Mesodermal cell (in vitro differentiated cells): ENCODE measurements around the gene MYO15A.

Experiments used
- H3K27ac ChIP-seq: 2 replicates; pipeline ENCODE4 v1.7.0; 2013; ENCODE audit warnings: mild to moderate bottlenecking, low read depth, low read length, moderate library complexity; ENCODE audit not compliant: severe bottlenecking
- H3K36me3 ChIP-seq: 2 replicates; pipeline ENCODE4 v1.7.1; 2013; ENCODE audit warnings: mild to moderate bottlenecking, low read length, moderate library complexity; ENCODE audit not compliant: control insufficient read depth, insufficient read depth
- H3K4me1 ChIP-seq: one replicate; pipeline ENCODE4 v1.7.1; 2013; ENCODE audit warnings: mild to moderate bottlenecking, low read length; ENCODE audit not compliant: insufficient read depth, control insufficient read depth, poor library complexity, severe bottlenecking
- H3K4me3 ChIP-seq: 2 replicates; pipeline ENCODE4 v1.7.0; 2013; ENCODE audit warnings: low read length, control low read depth, mild to moderate bottlenecking; ENCODE audit not compliant: insufficient read depth, poor library complexity, severe bottlenecking; ENCODE audit errors: extremely low read depth
- H3K9me3 ChIP-seq: 2 replicates; pipeline ENCODE4 v1.7.1; 2013; ENCODE audit warnings: mild to moderate bottlenecking, low read length, moderate library complexity; ENCODE audit not compliant: control insufficient read depth
- WGBS, 2 experiments: methylation state at CpG; one replicate each; pipeline ENCODE4 v1.1.5; 2013; ENCODE audit warnings: missing lambda C conversion rate in 2 of 2; ENCODE audit not compliant: insufficient coverage in 2 of 2; 5-methylcytosine and 5-hydroxymethylcytosine counted together

The MYO15A gene

DNA sequence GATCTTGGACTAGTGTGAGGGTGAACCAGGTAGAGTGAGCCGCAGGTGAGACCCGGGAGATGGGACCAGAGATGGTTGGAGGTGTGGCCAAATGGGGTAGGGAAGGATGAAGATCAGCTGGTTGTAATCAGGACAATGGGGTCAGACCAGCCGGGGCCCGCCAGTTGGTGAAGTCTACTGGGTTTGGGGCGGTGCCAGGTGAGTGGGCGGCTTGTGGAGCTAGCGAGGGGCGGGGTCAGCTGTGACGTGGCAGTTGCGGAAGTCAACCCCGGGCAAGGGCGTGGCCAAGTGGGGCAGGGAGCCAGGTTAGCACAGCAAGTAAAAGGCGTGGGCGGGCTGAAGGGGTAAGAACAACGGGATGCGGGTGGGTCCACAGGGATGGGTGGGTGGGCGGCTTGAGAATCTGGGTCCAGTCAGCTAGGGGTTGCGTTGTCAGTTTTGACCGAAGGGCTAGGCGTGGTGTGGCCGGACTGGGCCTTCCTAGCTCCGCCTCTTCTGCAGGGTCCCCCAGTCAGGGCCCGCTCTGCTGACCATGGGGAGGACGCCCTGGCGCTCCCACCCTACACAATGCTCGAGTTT is 49.6 kb downstream of the MYO15A start:
- no peak overlapping the region for H3K4me3 ChIP-seq
- no peaks in the 10 kb centered on the region for H3K9me3 ChIP-seq
- no peaks in the 10 kb centered on the region for H3K4me1 ChIP-seq
- 75 to 78% methylated on average over 15 to 23 of the region's 26 CpGs for WGBS, 2 experiments
- H3K27ac ChIP-seq, result no peak overlapping the region
- H3K36me3 ChIP-seq, result no peaks in the 10 kb centered on the region

DNA sequence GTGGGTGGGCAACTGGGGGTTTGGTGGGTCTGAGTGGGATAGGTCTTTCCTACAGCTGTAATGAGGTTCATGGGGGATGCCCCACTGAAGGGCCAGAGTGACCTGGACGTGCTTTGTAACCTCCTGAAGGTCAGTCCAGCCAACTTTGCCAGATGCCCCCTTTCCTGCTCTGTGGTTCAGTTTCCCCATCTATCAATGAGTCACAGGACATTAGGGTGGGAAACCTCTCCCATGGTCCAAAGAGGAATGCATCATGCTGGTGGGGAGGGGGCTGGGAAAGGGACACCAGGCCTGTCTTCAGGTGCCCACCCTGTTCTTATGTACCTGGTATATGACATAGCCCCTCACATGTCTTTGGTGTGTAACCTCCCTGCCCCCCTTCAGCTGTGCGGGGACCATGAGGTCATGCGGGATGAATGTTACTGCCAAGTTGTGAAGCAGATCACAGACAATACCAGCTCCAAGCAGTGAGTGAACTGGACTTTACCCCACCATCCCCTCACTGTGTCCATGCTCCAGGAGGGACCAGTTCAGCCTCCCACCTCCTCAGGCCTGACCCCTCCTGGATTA is 51.1 kb downstream of the MYO15A start:
- Histone ChIP-seq H3K4me1 (no peaks in the 10 kb centered on the region), H3K36me3 (no peaks in the 10 kb centered on the region), H3K4me3 (no peak overlapping the region), H3K27ac (no peak overlapping the region), H3K9me3 (no peaks in the 10 kb centered on the region)
- WGBS, 2 experiments, result 92 to 100% methylated on average over 2 of the region's 3 CpGs

DNA sequence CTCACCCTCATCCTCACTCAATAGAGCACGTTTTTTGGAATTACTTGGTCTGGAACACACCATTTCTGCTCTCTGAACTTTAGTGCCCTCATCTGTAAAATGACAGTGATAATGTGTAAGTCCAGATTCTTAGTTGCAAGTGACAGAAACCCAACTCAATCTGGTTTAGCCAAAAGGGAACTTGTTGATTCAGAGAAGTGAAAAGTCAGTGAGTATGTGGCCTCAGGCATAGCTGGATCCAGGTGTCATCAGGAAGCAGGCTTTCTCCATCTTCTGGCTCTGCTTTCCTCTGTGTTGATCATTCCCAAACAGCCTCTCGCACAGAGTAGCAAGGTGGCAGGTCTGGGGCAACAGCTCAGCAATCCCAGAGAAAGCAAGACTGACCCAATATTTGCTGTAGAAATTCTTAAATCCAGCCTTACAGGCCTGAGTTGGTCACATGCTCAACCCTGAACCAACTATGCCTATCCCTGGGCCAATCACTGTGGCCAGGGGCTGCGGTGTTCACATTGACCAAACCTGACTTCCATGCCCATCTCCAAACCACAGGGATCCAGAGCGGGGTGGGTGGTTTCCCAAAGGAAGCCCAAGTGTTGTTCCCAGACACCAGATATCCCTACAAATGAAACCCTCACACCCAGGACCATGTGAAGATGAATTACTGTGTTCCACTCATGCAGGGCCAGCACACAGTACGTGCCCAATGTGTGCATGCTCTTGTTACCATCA is 51.7 kb downstream of the MYO15A start:
- no peaks in the 10 kb centered on the region for H3K9me3 ChIP-seq
- H3K36me3 ChIP-seq, result no peaks in the 10 kb centered on the region
- 86 to 97% methylated on average over 4 of the region's 5 CpGs for WGBS, 2 experiments
- no peak overlapping the region for H3K27ac ChIP-seq
- H3K4me1 ChIP-seq, result no peaks in the 10 kb centered on the region
- H3K4me3 ChIP-seq, result no peak overlapping the region

DNA sequence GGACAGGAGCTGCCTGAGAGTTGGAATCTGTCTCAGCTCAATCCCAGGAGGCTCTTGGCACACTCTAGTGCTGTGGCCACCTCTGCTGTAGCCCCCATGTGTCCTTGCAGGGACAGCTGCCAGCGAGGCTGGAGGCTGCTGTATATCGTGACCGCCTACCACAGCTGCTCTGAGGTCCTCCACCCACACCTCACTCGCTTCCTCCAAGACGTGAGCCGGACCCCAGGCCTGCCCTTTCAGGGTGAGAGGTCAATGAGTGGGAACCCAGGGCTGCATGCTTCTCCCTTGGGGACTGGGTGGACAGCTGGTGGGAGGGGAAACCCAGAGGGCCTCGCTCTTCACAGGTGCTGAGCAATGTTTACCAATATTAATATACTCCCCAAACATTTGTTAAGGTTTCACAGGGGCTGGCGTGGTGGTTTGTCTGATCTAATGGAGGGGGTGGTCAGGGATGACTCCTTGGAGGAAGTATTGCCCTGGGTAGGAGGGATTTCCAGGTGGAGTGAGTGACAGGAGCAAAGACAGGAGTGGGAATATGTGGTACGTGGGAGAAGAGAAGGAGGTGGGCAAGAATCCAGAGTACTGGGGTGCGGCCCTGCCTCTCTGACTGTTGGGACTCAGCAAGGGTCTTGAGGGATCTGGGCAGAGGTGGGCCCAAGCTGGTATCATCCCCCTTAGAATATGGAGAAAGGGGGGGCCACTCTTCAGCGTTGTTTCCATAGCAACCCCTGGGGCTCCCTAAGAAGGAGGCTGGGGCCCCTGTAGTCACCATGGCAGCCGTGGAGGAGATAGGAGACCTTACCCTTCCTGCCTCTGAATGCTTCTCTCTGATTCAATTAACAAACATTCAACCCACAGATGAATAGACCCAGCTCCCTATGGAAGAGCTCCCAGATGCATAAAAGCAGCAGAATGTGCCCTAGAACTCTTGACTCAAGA is 52.9 kb downstream of the MYO15A start:
- Histone ChIP-seq H3K4me3 (no peak overlapping the region), H3K4me1 (no peaks in the 10 kb centered on the region), H3K27ac (no peak overlapping the region), H3K36me3 (no peaks in the 10 kb centered on the region), H3K9me3 (no peaks in the 10 kb centered on the region)
- 74 to 84% methylated on average over 8 to 10 of the region's 12 CpGs for WGBS, 2 experiments

DNA sequence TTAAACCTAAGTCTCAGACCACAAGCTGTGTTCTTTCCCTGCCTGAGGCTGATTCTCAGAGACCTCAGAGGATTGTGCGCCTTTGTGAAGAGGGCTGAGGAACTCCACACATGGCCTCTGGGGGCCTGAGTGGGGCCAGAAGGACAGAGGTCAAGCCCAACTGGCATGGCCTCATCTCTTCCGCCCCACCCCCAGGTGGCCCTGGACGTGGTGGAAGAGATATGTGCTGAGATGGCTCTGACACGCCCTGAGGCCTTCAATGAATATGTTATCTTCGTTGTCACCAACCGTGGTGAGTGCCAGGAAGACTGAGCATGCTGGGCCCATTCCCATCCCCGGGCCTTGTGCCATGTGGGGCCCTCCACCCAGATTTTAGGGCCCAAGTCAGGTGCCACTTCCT is 55.0 kb downstream of the MYO15A start:
- Histone ChIP-seq H3K4me3 (no peak overlapping the region), H3K36me3 (no peaks in the 10 kb centered on the region), H3K4me1 (no peaks in the 10 kb centered on the region), H3K27ac (no peak overlapping the region), H3K9me3 (no peaks in the 10 kb centered on the region)
- WGBS, 2 experiments, result 83 to 87% methylated on average over 4 to 6 of the region's 7 CpGs

DNA sequence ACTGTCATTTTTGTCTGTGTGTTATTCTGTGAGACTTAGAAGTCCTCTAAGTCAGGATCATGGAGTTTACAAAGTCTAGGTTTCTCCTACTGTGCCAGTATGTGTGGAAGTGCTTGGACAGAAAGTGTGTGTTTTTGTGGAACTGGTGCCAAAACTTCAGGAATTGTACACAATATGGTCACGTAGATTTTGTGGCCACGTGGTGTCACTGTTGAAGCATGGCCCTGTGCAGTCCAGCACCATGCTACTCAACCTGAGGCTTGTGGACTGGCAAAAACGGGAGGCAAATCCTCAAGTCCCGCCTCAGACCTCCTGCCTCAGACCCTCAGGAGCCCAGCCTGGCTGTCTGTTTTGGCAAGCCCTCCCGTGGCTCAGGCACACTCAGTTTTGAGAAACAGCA is 58.3 kb downstream of the MYO15A start:
- Histone ChIP-seq H3K4me1 (no peaks in the 10 kb centered on the region), H3K9me3 (no peaks in the 10 kb centered on the region), H3K27ac (no peak overlapping the region), H3K4me3 (no peak overlapping the region), H3K36me3 (no peaks in the 10 kb centered on the region)
- WGBS, 2 experiments, result 74 to 79% methylated on average over 5 of the region's 5 CpGs

DNA sequence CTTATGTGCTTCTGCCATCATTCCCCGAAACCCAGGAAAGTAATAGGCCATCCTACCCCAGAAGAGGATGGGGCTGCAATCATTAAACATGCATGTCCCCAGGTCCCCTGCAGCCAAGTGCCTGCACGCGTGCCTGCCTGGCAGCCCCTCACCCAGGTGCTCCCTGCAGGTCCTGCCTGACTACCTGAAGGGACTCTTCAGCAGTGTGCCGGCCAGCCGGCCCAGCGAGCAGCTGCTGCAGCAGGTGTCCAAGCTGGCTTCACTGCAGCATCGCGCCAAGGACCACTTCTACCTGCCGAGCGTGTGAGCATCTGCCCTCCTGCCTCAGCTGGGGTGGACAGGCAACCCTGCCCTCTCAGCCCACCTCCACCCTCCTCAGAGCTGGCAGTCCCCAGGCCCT is 58.9 kb downstream of the MYO15A start:
- 81 to 96% methylated on average over 6 to 9 of the region's 10 CpGs for WGBS, 2 experiments
- no peaks in the 10 kb centered on the region for H3K36me3 ChIP-seq
- no peaks in the 10 kb centered on the region for H3K4me1 ChIP-seq
- no peaks in the 10 kb centered on the region for H3K9me3 ChIP-seq
- no peak overlapping the region for H3K4me3 ChIP-seq
- H3K27ac ChIP-seq, result no peak overlapping the region

DNA sequence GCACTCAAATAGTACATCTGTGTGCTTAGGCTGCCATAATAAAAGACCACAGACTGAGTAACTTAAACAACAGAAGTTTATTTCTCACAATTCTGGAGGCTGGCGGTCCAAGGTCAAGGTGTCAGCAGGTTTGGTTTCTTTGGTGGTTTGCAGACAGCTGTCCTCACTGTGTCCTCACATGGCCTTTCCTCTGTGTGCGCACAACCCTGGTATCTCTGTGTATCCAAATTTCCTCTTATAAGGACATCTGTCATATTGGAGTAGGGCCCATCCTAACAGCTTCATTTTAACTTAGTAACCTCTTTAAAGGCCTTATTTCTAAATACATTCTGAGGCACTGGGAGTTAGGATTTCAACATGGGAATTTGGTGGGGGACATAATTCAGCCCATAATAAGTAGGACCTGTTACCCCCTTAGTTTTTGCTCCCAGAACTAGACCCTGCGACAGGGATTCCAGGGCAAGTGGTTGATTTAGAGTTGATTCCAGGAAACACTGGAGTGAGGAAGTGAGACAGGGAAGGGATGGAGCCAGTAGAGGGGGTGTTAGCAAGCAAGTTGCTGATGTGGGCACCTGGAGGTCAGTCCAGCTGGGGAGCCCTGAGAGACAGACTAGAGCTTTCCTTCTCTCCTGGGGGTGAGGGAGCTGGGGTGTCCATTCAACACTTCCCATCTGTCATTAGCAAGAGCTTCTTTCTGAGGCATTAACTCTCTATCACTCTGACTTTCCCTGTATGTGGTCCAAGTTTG is 64.1 kb downstream of the MYO15A start:
- Histone ChIP-seq H3K9me3 (no peaks in the 10 kb centered on the region), H3K4me1 (no peaks in the 10 kb centered on the region), H3K36me3 (no peaks in the 10 kb centered on the region), H3K4me3 (no peak overlapping the region), H3K27ac (no peak overlapping the region)
- 88 to 89% methylated on average over 1 to 2 of the region's 3 CpGs for WGBS, 2 experiments

DNA sequence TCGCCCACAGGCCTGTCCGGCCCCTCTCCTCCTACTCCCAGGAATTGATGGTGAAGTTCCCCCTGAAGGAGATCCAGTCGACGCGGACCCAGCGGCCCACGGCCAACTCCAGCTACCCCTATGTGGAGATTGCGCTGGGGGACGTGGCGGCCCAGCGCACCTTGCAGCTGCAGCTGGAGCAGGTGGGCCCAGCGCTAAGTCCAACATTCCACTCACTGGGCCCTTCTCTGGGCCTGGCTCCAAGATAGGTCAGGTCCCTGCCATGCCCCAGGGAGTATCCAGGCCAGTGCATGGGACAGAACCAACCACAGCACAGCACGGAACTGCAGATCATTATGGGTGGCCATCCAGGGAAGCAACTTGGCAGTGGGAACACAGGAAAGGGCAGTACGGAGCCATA is 65.2 kb downstream of the MYO15A start:
- Histone ChIP-seq H3K27ac (no peak overlapping the region), H3K4me1 (no peaks in the 10 kb centered on the region), H3K36me3 (no peaks in the 10 kb centered on the region), H3K4me3 (no peak overlapping the region), H3K9me3 (no peaks in the 10 kb centered on the region)
- WGBS, 2 experiments, result 96 to 97% methylated on average over 13 of the region's 14 CpGs

DNA sequence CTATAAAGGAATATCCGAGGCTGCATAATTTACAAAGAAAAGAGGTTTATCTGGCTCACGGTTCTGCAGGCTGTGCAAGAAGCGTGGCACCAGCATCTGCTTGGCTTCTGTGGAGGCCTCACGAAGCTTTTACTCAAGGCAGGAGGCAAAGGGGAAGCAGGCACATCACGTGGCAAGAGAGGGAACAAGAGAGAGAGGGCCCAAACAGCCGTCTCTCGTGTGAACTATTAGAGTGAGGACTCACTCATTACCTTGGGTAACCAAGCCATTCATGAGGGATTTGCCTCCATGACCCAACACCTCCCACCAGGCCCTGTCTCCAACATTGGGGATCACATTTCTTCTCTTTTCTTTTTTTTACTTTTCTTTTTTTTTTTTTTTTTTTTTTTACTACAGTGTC is 67.6 kb downstream of the MYO15A start:
- Histone ChIP-seq H3K9me3 (no peaks in the 10 kb centered on the region), H3K4me3 (no peak overlapping the region), H3K36me3 (no peaks in the 10 kb centered on the region), H3K27ac (no peak overlapping the region), H3K4me1 (no peaks in the 10 kb centered on the region)
- WGBS, 2 experiments, result 80 to 86% methylated on average over 6 to 7 of the region's 7 CpGs
